Measurements from ENCODE around the gene LRCH2. TPM values are rescaled to one million over a fixed set of nuclear protein-coding genes. Genes with fewer than 3 reads are reported as not detected.
"Not testable (repeated sequence)": the region's sequence is repeated elsewhere in the genome, so short reads cannot be mapped to it uniquely, and the experiment has no call there.

LRCH2 gene
- total RNA-seq, 3 donors from 2014 or later (not counting 1 experiment from before 2014, with no cell fraction given), result not detected

DNA sequence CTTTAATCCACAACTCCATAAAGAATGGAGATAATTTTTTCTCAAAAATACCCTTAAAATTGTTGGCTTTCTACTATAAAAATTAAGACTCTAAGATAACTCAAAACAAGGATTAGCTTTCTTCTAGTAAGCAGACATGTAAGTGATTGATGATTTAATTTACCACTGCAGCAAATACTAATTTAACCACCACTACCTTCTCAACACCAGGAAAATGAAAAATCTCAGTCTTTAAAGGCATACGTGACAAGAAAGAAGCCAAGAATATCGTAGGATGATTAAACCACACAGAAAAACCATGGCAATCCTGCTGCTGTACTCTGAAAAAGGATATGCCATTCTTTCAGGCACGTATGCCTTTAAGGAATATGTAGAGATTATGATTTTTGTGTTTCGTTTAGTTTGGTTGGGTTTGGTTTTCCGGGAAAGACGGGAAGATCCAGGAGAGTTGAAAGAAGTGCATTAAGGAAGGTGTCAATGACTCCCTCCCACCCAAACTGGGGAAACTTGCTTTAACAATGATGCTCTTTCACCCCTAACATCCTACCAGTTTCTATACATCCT, 881 bp downstream of the LRCH2 start:
- Histone ChIP-seq H3K36me3 (ENCODE audit: control insufficient read depth, insufficient read depth, low read length) (no peaks in the 10 kb centered on the region), H3K27ac (ENCODE audit: low read length) (no peak overlapping the region), H3K4me3 (ENCODE audit: low read length) (no peak overlapping the region), H3K4me1 (ENCODE audit: control insufficient read depth, insufficient read depth, low read length) (peaks cover 3% of the 10 kb centered on the region), H3K9me3 (ENCODE audit: control insufficient read depth, insufficient read depth, low read length) (no peaks in the 10 kb centered on the region), H3K27me3 (ENCODE audit: control insufficient read depth, insufficient read depth, low read length) (no peaks in the 10 kb centered on the region)
- no peak for ATAC-seq
- Mint-ChIP-seq H3K9me3 (no peaks in the 10 kb centered on the region), H3K27ac (no peak overlapping the region), H3K4me3 (no peak overlapping the region), H3K27me3 (ENCODE audit: low read depth in 2 of 2) (peaks cover 32 to 65% of the 10 kb centered on the region in 2 donors), H3K36me3 (peaks cover 7% of the 10 kb centered on the region), H3K4me1 (no peaks in the 10 kb centered on the region)
- TF ChIP-seq CTCF (IDR thresholded peaks at IDR 0.05), result no peak
- WGBS (ENCODE audit: insufficient coverage), result 22% methylated on average over 3 of the region's 6 CpGs
- DNase-seq, result no peak
- intact Hi-C loops (cut with micrococcal nuclease), result no loop called here

DNA sequence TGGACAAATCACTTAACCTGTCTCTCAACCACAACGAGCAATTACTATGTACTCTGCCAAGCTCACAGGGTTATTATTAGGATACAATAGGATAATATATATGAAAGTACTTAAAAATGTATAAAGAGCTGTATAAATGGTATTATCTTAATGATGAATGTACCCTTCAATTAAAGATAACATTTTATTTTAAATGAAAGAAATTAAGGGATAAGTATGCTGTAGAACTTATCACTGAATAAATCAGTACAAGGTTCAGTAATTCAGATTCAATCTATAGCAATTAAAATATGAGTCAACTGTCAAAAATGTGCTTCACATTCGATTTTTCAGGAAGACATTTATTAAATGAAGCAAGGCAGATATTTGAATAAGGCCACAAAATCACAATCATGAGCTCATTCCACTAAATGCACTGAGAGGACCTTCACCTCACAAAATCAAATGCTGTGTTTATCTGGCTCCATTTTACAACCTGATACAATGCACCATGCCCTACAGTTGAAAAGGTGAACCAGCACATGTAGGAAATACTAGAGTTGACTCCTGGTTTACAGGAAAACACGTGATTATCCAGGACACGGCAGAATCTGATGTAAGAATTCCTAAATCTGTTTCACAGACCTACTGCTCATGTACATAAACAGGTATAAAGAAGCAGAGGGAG, 4.4 kb downstream of the LRCH2 start:
- intact Hi-C loops (cut with micrococcal nuclease), result no loop called here
- no peaks in the 10 kb centered on the region for H3K9me3 Mint-ChIP-seq

DNA sequence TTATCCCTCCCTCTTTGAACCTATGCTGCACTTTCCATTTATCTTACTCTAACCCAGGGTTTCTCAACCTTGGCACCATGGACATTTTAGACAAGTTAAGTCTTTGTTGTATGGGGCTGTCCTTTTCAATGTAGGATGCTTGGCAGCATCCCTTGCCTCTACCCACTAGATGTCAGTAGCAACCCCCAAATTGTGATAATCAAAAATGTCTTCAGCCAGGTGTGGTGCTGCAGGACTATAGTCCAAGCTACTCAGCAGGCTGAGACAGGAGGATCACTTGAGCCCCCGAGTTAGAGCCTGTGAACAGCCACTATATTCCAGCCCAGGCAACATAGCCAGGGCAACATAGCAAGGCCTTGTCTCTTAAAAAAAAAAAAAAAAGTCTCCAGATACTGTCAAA, 7.0 kb downstream of the LRCH2 start:
- Mint-ChIP-seq H3K27ac (no peak overlapping the region), H3K27me3 (ENCODE audit: low read depth in 2 of 2) (peaks cover 10 to 48% of the 10 kb centered on the region in 2 donors), H3K9me3 (no peaks in the 10 kb centered on the region), H3K4me3 (no peak overlapping the region), H3K36me3 (no peaks in the 10 kb centered on the region), H3K4me1 (no peaks in the 10 kb centered on the region)
- Histone ChIP-seq H3K36me3 (ENCODE audit: control insufficient read depth, insufficient read depth, low read length) (no peaks in the 10 kb centered on the region), H3K4me3 (ENCODE audit: low read length) (no peak overlapping the region), H3K4me1 (ENCODE audit: control insufficient read depth, insufficient read depth, low read length) (no peaks in the 10 kb centered on the region), H3K9me3 (ENCODE audit: control insufficient read depth, insufficient read depth, low read length) (no peaks in the 10 kb centered on the region), H3K27ac (ENCODE audit: low read length) (no peak overlapping the region), H3K27me3 (ENCODE audit: control insufficient read depth, insufficient read depth, low read length) (no peaks in the 10 kb centered on the region)
- TF ChIP-seq CTCF (IDR thresholded peaks at IDR 0.05), result no peak
- WGBS (ENCODE audit: insufficient coverage), result no CpG with 5 or more reads among the region's 1 CpG
- ATAC-seq (no peak), DNase-seq (no peak)
- intact Hi-C loops (cut with micrococcal nuclease), result no loop called here

More for the DNA sequence above, 4.4 kb downstream of the LRCH2 start:
- Histone ChIP-seq H3K27me3 (ENCODE audit: control insufficient read depth, insufficient read depth, low read length) (no peaks in the 10 kb centered on the region), H3K27ac (ENCODE audit: low read length) (no peak overlapping the region), H3K36me3 (ENCODE audit: control insufficient read depth, insufficient read depth, low read length) (no peaks in the 10 kb centered on the region), H3K4me1 (ENCODE audit: control insufficient read depth, insufficient read depth, low read length) (peaks cover 3% of the 10 kb centered on the region), H3K4me3 (ENCODE audit: low read length) (no peak overlapping the region), H3K9me3 (ENCODE audit: control insufficient read depth, insufficient read depth, low read length) (no peaks in the 10 kb centered on the region)
- DNase-seq (no peak), ATAC-seq (no peak)
- no peak overlapping the region for H3K4me3 Mint-ChIP-seq
- no peaks in the 10 kb centered on the region for H3K4me1 Mint-ChIP-seq
- 47% methylated on average over 3 of the region's 4 CpGs for WGBS (ENCODE audit: insufficient coverage)
- no peak for TF ChIP-seq CTCF (IDR thresholded peaks at IDR 0.05)
- H3K27me3 Mint-ChIP-seq (ENCODE audit: low read depth in 2 of 2), result peaks cover 23 to 54% of the 10 kb centered on the region in 2 donors
- H3K36me3 Mint-ChIP-seq, result peaks cover 7% of the 10 kb centered on the region
- no peak overlapping the region for H3K27ac Mint-ChIP-seq

DNA sequence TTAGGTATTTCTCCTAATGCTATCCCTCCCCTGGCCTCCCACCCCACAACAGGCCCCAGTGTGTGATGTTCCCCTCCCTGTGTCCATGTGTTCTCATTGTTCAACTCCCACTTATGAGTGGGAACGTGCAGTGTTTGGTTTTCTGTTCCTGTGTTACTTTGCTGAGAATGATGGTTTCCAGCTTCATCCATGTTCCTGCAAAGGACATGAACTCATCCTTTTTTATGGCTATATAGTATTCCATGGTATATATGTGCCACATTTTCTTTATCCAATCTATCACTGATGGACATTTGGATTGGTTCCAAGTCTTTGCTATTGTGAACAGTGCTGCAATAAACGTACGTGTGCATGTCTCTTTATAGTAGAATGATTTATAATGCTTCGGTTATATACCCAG, 16.6 kb downstream of the LRCH2 start:
- H3K27me3 ChIP-seq (ENCODE audit: control insufficient read depth, insufficient read depth, low read length); intact Hi-C loops (cut with micrococcal nuclease); H3K4me1 ChIP-seq (ENCODE audit: control insufficient read depth, insufficient read depth, low read length); H3K27ac ChIP-seq (ENCODE audit: low read length); H3K4me3 ChIP-seq (ENCODE audit: low read length); DNase-seq; H3K9me3 ChIP-seq (ENCODE audit: control insufficient read depth, insufficient read depth, low read length); H3K36me3 Mint-ChIP-seq; H3K4me3 Mint-ChIP-seq; H3K9me3 Mint-ChIP-seq; H3K4me1 Mint-ChIP-seq; H3K36me3 ChIP-seq (ENCODE audit: control insufficient read depth, insufficient read depth, low read length); ATAC-seq; H3K27ac Mint-ChIP-seq: not testable (repeated sequence)
- no CpG with 5 or more reads among the region's 4 CpGs for WGBS (ENCODE audit: insufficient coverage)
- H3K27me3 Mint-ChIP-seq (ENCODE audit: low read depth in 2 of 2), result peaks cover 0 to 31% of the 10 kb centered on the region in 2 donors
